Testis (tissue), 3 donors: ENCODE results near the gene FBXO44. TPM values are rescaled to one million over a fixed set of nuclear protein-coding genes. Genes with fewer than 3 reads are reported as not detected.

Experiments used
- DNase-seq: peaks from one replicate; pipeline ENCODE4 v3.0.0-alpha.2; 2019
- H3K27ac ChIP-seq, 2 donors: fragments of 200-600 bp; sonication (generic); one replicate each; pipeline ENCODE4 v1.5.1; 2019
- H3K27me3 ChIP-seq: fragments of 200-600 bp; sonication (generic); one replicate; pipeline ENCODE4 v1.5.1; 2019
- H3K36me3 ChIP-seq: fragments of 200-600 bp; sonication (generic); one replicate; pipeline ENCODE4 v1.5.1; 2017; ENCODE audit warnings: low read depth; ENCODE audit errors: missing control alignments
- H3K4me1 ChIP-seq: fragments of 200-600 bp; sonication (generic); one replicate; pipeline ENCODE4 v1.5.1; 2019
- H3K4me3 ChIP-seq, 2 donors: fragments of 200-600 bp; sonication (generic); one replicate each; pipeline ENCODE4 v1.5.1; 2017 to 2019
- H3K9me3 ChIP-seq: fragments of 200-600 bp; sonication (generic); one replicate; pipeline ENCODE4 v1.5.1; 2017
- CTCF ChIP-seq, 3 experiments: fragments of 450-650 bp in 2 of 3; fragments of 200-600 bp in 1 of 3; sonication (generic) in 1 of 3; IDR thresholded peaks; one replicate each; pipeline ENCODE4 v1.5.1; 2016 to 2019; ENCODE audit warnings: antibody characterized with exemption in 3 of 3, mild to moderate bottlenecking in 2 of 3, moderate library complexity in 1 of 3
- POLR2A ChIP-seq: fragments of 450-650 bp; IDR thresholded peaks from one replicate; pipeline ENCODE4 v1.6.1; 2017; ENCODE audit warnings: antibody characterized with exemption, mild to moderate bottlenecking, moderate library complexity
- WGBS, 2 donors: methylation state at CpG; one replicate each; pipeline ENCODE4 v1.1.5; 2018; 5-methylcytosine and 5-hydroxymethylcytosine counted together
- intact Hi-C: fragments of 100-400 bp; cut with DNase I; formaldehyde crosslinking; loops from one replicate; pipeline ENCODE4 v1.15.1; 2023; ENCODE audit warnings: low total_unique reads
- polyA plus RNA-seq: library from polyadenylated mRNA; stranded (reverse); fragments of 350-450 nt; fragmentation: Illumina TruSeq; extraction: RNeasy Lipid Tissue Mini Kit (QIAGEN cat#74804); gene quantifications from one replicate; pipeline ENCODE4 v1.2.3, GENCODE V29; 2014; ENCODE audit warnings: low read depth, low replicate concordance; ENCODE audit not compliant: insufficient read depth
- total RNA-seq, 2 donors: library from RNA; depleted of rRNA; stranded (reverse); fragments of >200 nt; gene quantifications; one replicate each; pipeline ENCODE4 v1.2.3, GENCODE V29; 2016

The FBXO44 gene
- total and polyA plus RNA-seq, 3 donors from 2014 or later = 28.0 to 36.4 (median 31.3) TPM

GRCh38 chr1:11691928-11692711 lies 37.4 kb downstream of the FBXO44 start:
- intact Hi-C loops = no loop called here
- no peaks in the 10 kb centered on the region for H3K27me3 ChIP-seq
- H3K4me3 ChIP-seq = peak overlapping the region; percentile 18 to 39
- TF ChIP-seq CTCF (IDR thresholded peaks at IDR 0.05) = no peak
- TF ChIP-seq POLR2A = no peak
- DNase-seq = no peak
- 4 to 5% methylated on average over 53 to 64 of the region's 64 CpGs for WGBS, 2 donors
- H3K36me3 ChIP-seq = no peaks in the 10 kb centered on the region
- H3K4me1 ChIP-seq = peaks cover 8% of the 10 kb centered on the region
- H3K9me3 ChIP-seq = no peaks in the 10 kb centered on the region
- H3K27ac ChIP-seq = no peak overlapping the region

- Histone ChIP-seq H3K4me1 (peaks cover 8% of the 10 kb centered on the region), H3K9me3 (no peaks in the 10 kb centered on the region), H3K4me3 (no peak overlapping the region), H3K27me3 (no peaks in the 10 kb centered on the region), H3K27ac (no peak overlapping the region), H3K36me3 (no peaks in the 10 kb centered on the region)
- intact Hi-C loops = no loop called here
- DNase-seq = no peak
- 43 to 60% methylated on average over 6 of the region's 6 CpGs for WGBS, 2 donors
- TF ChIP-seq POLR2A = no peak
- TF ChIP-seq CTCF (IDR thresholded peaks at IDR 0.05) = no peak
These were observed 38.4 kb downstream of the FBXO44 start for GRCh38 chr1:11693024-11693590.

GRCh38 chr1:11693917-11694316 lies 39.2 kb downstream of the FBXO44 start:
- Histone ChIP-seq H3K4me1 (peaks cover 8% of the 10 kb centered on the region), H3K27ac (no peak overlapping the region), H3K27me3 (no peaks in the 10 kb centered on the region), H3K9me3 (no peaks in the 10 kb centered on the region), H3K36me3 (no peaks in the 10 kb centered on the region), H3K4me3 (no peak overlapping the region)
- intact Hi-C loops = no loop called here
- TF ChIP-seq POLR2A (no peak), CTCF (IDR thresholded peaks at IDR 0.05) (no peak)
- DNase-seq = no peak
- WGBS, 2 donors = 72 to 75% methylated on average over 2 to 5 of the region's 5 CpGs

- TF ChIP-seq POLR2A = no peak
- TF ChIP-seq CTCF (IDR thresholded peaks at IDR 0.05) = no peak
- no peaks in the 10 kb centered on the region for H3K27me3 ChIP-seq
- H3K9me3 ChIP-seq = no peaks in the 10 kb centered on the region
- intact Hi-C loops = no loop called here
- H3K4me3 ChIP-seq = no peak overlapping the region
- H3K4me1 ChIP-seq = peaks cover 7% of the 10 kb centered on the region
- no peak for DNase-seq
- no peak overlapping the region for H3K27ac ChIP-seq
- WGBS, 2 donors = 73 to 81% methylated on average over 6 of the region's 6 CpGs
- no peaks in the 10 kb centered on the region for H3K36me3 ChIP-seq
These were observed 41.2 kb downstream of the FBXO44 start for GRCh38 chr1:11695861-11696260.
